Calu3 (cell line): ENCODE measurements around the gene HIGD1A. TPM values are rescaled to one million over a fixed set of nuclear protein-coding genes. Genes with fewer than 3 reads are reported as not detected.

ENCODE experiments used
- BruUV-seq: library from RNA; stranded (reverse); fragments of 400-500 nt; replicated peaks from 2 replicates; lab custom pipeline; 2021; lab: Mats Ljungman, UMichigan
- CTCF ChIA-PET: fragments of 300-600 bp; sonication (Branson Sonifier 250); formaldehyde crosslinking; loops from one replicate; lab custom pipeline; 2022; ENCODE audit warnings: antibody characterized with exemption; lab: Charles Lee
- DNase-seq: peaks from one replicate; pipeline ENCODE4 v3.0.0; 2022
- H3K27ac Mint-ChIP-seq: one replicate; pipeline ENCODE4 v1.8.0; 2022; ENCODE audit warnings: mixed read lengths; ENCODE audit not compliant: unreplicated experiment
- H3K27me3 Mint-ChIP-seq: one replicate; pipeline ENCODE4 v1.8.0; 2022; ENCODE audit warnings: mixed read lengths; ENCODE audit not compliant: unreplicated experiment
- H3K36me3 Mint-ChIP-seq: one replicate; pipeline ENCODE4 v1.8.0; 2022; ENCODE audit warnings: mild to moderate bottlenecking, moderate library complexity, mixed read lengths; ENCODE audit not compliant: insufficient read depth, unreplicated experiment
- H3K4me1 Mint-ChIP-seq: one replicate; pipeline ENCODE4 v1.8.0; 2022; ENCODE audit warnings: mild to moderate bottlenecking, low read depth, mixed read lengths; ENCODE audit not compliant: unreplicated experiment
- H3K4me3 Mint-ChIP-seq: one replicate; pipeline ENCODE4 v1.8.0; 2022; ENCODE audit warnings: mild to moderate bottlenecking, low read depth, moderate library complexity, mixed read lengths; ENCODE audit not compliant: unreplicated experiment
- H3K9me3 Mint-ChIP-seq: one replicate; pipeline ENCODE4 v1.8.0; 2022; ENCODE audit warnings: low read depth, mixed read lengths; ENCODE audit not compliant: unreplicated experiment
- CTCF ChIP-seq: fragments of 200-600 bp; IDR thresholded peaks from one replicate; pipeline ENCODE4 v1.8.0; 2022; ENCODE audit warnings: antibody characterized with exemption; ENCODE audit not compliant: unreplicated experiment
- intact Hi-C: fragments of 100-400 bp; cut with micrococcal nuclease; formaldehyde crosslinking; loops from one replicate; pipeline ENCODE4 v1.10.0; 2022; ENCODE audit not compliant: unreplicated experiment
- total RNA-seq: library from RNA; stranded (reverse); gene quantifications from 2 replicates; pipeline ENCODE4 v1.2.3, GENCODE V29; 2022

HIGD1A gene
- total RNA-seq, 1 experiment from 2014 or later, result 88.1 TPM

DNA sequence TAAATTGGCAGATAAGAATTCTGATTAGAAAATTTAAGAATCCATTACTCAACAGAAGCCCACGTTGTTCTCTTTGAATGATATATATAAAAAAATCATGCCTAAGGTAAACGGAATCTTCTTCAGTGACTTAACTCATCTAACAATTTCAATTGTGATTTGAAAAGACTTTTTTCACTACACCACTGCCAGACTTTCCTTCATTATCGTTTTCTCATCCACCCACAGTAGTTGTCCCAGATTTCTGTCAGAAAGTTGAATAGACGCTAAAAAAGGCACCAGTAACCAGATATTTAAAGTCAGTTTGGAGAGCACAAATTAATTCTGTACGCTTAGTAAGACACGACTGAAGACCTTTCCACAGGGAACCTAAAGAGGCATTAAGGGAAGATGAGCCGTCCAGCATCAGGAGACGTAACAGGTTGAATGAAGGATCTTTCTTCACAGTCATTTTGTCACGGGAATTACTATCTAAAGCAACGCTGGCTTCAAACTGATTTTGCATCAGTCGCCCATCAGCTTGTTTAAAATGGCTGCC, 1.3 kb downstream of the HIGD1A start:
- Mint-ChIP-seq H3K27ac (peak overlapping the region; percentile 91), H3K27me3 (no peaks in the 10 kb centered on the region), H3K4me1 (peaks cover 9% of the 10 kb centered on the region), H3K9me3 (no peaks in the 10 kb centered on the region), H3K4me3 (peak overlapping the region; percentile 94), H3K36me3 (peaks cover 30% of the 10 kb centered on the region)
- CTCF ChIA-PET, result interaction anchor here (2.1 kb wide), 1 partner anchor 28 kb away, joined by 8 read pairs; no protein-coding TSS in a partner anchor
- BruUV-seq, result TSS peak; percentile 39
- intact Hi-C loops, result no loop called here
- no peak for DNase-seq
- no peak for TF ChIP-seq CTCF

GRCh38 chr3:42801784-42802183, 2.5 kb downstream of the HIGD1A start:
- Mint-ChIP-seq H3K27me3 (no peaks in the 10 kb centered on the region), H3K4me3 (no peak overlapping the region), H3K9me3 (no peaks in the 10 kb centered on the region), H3K4me1 (peaks cover 9% of the 10 kb centered on the region), H3K27ac (no peak overlapping the region), H3K36me3 (peaks cover 30% of the 10 kb centered on the region)
- no peak for DNase-seq
- CTCF ChIA-PET, result no interaction called here
- BruUV-seq, result no TSS peak
- no peak for TF ChIP-seq CTCF
- intact Hi-C loops, result no loop called here

- DNase-seq, result no peak
- Mint-ChIP-seq H3K27me3 (no peaks in the 10 kb centered on the region), H3K36me3 (peaks cover 30% of the 10 kb centered on the region), H3K4me3 (no peak overlapping the region), H3K9me3 (no peaks in the 10 kb centered on the region), H3K27ac (no peak overlapping the region), H3K4me1 (peaks cover 9% of the 10 kb centered on the region)
- CTCF ChIA-PET, result no interaction called here
- intact Hi-C loops, result no loop called here
- no peak for TF ChIP-seq CTCF
- BruUV-seq, result no TSS peak
These were observed 3.2 kb downstream of the HIGD1A start for GRCh38 chr3:42801048-42801620.

DNA sequence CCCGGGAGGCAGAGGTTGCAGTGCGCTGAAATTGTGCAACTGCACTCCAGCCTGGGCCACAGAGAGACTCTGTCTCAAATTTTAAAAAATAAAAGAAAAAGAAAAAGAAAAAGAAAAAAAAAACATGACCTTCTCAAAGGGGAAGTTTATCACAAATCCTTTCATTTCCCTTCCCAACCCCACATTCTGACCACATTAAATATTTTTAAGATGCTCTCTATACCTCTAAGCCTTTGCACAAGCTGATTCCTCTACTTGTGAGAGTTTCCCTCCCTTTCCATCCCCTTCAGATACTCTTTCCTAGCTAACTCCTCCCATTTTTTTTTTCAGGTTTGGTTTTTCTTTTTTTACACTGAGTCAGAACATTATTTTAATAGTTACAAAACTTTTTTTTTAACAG, 4.0 kb downstream of the HIGD1A start:
- TF ChIP-seq CTCF, result no peak
- CTCF ChIA-PET, result interaction anchor here (0.6 to 0.7 kb wide), 2 partner anchors 9 to 195 kb away, joined by 3 read pairs; no protein-coding TSS in a partner anchor
- H3K27me3 Mint-ChIP-seq, result no peaks in the 10 kb centered on the region
- peaks cover 31% of the 10 kb centered on the region for H3K36me3 Mint-ChIP-seq
- no peak overlapping the region for H3K27ac Mint-ChIP-seq
- intact Hi-C loops, result no loop called here
- no peaks in the 10 kb centered on the region for H3K9me3 Mint-ChIP-seq
- no peak for DNase-seq
- H3K4me3 Mint-ChIP-seq, result no peak overlapping the region
- no TSS peak for BruUV-seq
- peaks cover under 1% of the 10 kb centered on the region for H3K4me1 Mint-ChIP-seq
